ENCODE results near the gene MNX1. TPM values are rescaled to one million over a fixed set of nuclear protein-coding genes. Genes with fewer than 3 reads are reported as not detected.

MNX1 gene
- total and polyA plus RNA-seq, 10 of the 15 experiments (the other 5 are each of a cell fraction or from before 2014, with no cell fraction given) = 0.22 to 2.7 (median 1.3) TPM; not detected in 1

GRCh38 chr7:157023589-157023905 lies 13.1 kb upstream of the MNX1 start:
- SMC1A ChIA-PET (ENCODE audit: uncharacterized antibody, unreplicated experiment) = interaction anchor here (2.0 kb wide), 1 partner anchor 15 kb away, joined by 6 read pairs; no protein-coding TSS in a partner anchor
- ATAC-seq (no peak), FAIRE-seq (no peak)

More at GRCh38 chr7:157023589-157023905, 13.1 kb upstream of the MNX1 start:
- ChIA-PET CTCF (no interaction called here), RAD21 (ENCODE audit: unreplicated experiment) (no interaction called here), POLR2A (no interaction called here)
- no peak for DNase-seq (ENCODE audit: low read depth, low spot score)
- peaks cover 18 to 22% of the 10 kb centered on the region in 2 experiments for H3K27me3 ChIP-seq (replicated peaks in 1 of 2; ENCODE audit: control insufficient read depth in 2 of 2, insufficient read depth in 2 of 2, low read length in 1 of 2)
- no peaks in the 10 kb centered on the region; the same call in 2 of the 3 replicates for H3K9me3 ChIP-seq (replicated peaks; ENCODE audit: control insufficient read depth, insufficient read depth, low read length)
- no peak overlapping the region for H2AFZ ChIP-seq (ENCODE audit: control insufficient read depth, low read depth, low read length)
- no peaks in the 10 kb centered on the region for H3K4me1 ChIP-seq (ENCODE audit: control insufficient read depth, insufficient read depth, low read length)
- BruUV-seq (replicated peaks) = no TSS peak
- no peak overlapping the region for H3K4me3 ChIP-seq
- H3K79me2 ChIP-seq (ENCODE audit: control insufficient read depth, insufficient read depth, low read length) = no peaks in the 10 kb centered on the region
- TF ChIP-seq CREB1 (IDR thresholded peaks at IDR 0.05; ENCODE audit: low read depth) (no peak), NR2F1 (conservative IDR thresholded peaks at IDR 0.05) (no peak), ZSCAN29 (IDR thresholded peaks at IDR 0.05) (no peak), POLR2AphosphoS5 (IDR thresholded peaks at IDR 0.05; ENCODE audit: low read length) (no peak), ATF2 (IDR thresholded peaks at IDR 0.05; ENCODE audit: low read length) (no peak)
- in situ Hi-C loops (cut with MboI) = no loop called here
- 37% methylated on average over 4 of the region's 4 CpGs for WGBS (ENCODE audit: insufficient coverage, insufficient replicate concordance, low lambda C conversion rate, missing lambda C conversion rate)
- no peaks in the 10 kb centered on the region for H3K36me3 ChIP-seq (ENCODE audit: control insufficient read depth in 2 of 2, insufficient read depth in 2 of 2, low read length in 1 of 2)
- H3K4me2 ChIP-seq (ENCODE audit: control insufficient read depth, insufficient read depth) = no peak overlapping the region
- intact Hi-C loops (cut with micrococcal nuclease; ENCODE audit: unreplicated experiment) = no loop called here
- H4K20me1 ChIP-seq (ENCODE audit: control insufficient read depth, insufficient read depth) = no peaks in the 10 kb centered on the region
- H3K27ac ChIP-seq (ENCODE audit: control insufficient read depth, insufficient read depth) = no peak overlapping the region
- H3K9ac ChIP-seq (ENCODE audit: control insufficient read depth, insufficient read depth, low read length) = no peak overlapping the region
